Measurements from ENCODE around the gene ZBED2. TPM values are rescaled to one million over a fixed set of nuclear protein-coding genes. Genes with fewer than 3 reads are reported as not detected.

ZBED2 gene
- total RNA-seq, 1 donor from 2014 or later = not detected

DNA sequence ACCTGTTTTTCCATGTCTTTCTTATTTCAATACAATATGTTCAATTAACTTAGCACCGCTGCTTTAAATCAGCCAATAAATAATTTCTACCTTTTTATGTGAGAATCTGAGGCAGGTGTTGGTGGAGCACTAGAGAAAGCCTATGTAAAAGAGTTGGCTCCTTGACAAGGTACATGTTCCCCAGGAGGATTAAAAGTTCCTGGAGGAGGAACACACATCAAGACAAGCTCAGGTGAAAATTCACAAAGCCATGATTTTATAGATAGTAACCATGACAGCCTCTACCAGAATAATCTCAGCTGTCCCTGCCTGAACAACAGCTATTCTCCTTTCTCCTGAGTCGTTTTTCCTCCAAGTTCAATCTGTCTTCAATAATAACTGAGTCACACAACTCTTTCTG is 3.4 kb upstream of the ZBED2 start:
- DNase-seq (ENCODE audit: low spot score) = no peak
- Mint-ChIP-seq H3K36me3 (ENCODE audit: low read depth, unreplicated experiment) (no peaks in the 10 kb centered on the region), H3K4me3 (ENCODE audit: unreplicated experiment) (no peak overlapping the region), H3K4me1 (ENCODE audit: unreplicated experiment) (no peaks in the 10 kb centered on the region), H3K27me3 (ENCODE audit: unreplicated experiment) (peaks cover 1% of the 10 kb centered on the region), H3K9me3 (ENCODE audit: unreplicated experiment) (no peaks in the 10 kb centered on the region), H3K27ac (ENCODE audit: unreplicated experiment) (no peak overlapping the region)
- TF ChIP-seq, protein P1, sequence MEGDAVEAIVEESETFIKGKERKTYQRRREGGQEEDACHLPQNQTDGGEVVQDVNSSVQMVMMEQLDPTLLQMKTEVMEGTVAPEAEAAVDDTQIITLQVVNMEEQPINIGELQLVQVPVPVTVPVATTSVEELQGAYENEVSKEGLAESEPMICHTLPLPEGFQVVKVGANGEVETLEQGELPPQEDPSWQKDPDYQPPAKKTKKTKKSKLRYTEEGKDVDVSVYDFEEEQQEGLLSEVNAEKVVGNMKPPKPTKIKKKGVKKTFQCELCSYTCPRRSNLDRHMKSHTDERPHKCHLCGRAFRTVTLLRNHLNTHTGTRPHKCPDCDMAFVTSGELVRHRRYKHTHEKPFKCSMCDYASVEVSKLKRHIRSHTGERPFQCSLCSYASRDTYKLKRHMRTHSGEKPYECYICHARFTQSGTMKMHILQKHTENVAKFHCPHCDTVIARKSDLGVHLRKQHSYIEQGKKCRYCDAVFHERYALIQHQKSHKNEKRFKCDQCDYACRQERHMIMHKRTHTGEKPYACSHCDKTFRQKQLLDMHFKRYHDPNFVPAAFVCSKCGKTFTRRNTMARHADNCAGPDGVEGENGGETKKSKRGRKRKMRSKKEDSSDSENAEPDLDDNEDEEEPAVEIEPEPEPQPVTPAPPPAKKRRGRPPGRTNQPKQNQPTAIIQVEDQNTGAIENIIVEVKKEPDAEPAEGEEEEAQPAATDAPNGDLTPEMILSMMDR (IDR thresholded peaks at IDR 0.05; ENCODE audit: unreplicated experiment) = no peak

DNA sequence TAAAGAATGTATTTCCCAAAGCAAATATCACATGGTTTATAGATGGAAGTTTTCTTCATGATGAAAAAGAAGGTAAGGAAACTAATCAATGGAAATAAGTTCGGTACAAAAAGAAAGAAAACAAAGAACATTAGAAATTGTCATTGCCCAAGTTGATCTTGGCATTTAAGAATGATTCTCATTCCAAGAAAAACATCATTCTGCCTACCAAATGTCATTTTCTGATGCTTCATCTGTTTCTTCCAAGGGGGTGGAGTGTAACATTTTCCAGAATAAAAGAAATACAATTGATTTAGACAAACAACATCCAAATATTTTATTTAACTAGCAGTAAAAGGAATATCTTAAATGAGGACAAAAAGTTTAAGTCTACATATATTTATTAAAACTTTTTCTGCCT is 3.0 kb upstream of the ZBED2 start:
- Mint-ChIP-seq H3K4me1 (ENCODE audit: unreplicated experiment) (no peaks in the 10 kb centered on the region), H3K27ac (ENCODE audit: unreplicated experiment) (no peak overlapping the region), H3K27me3 (ENCODE audit: unreplicated experiment) (no peaks in the 10 kb centered on the region), H3K36me3 (ENCODE audit: low read depth, unreplicated experiment) (no peaks in the 10 kb centered on the region), H3K9me3 (ENCODE audit: unreplicated experiment) (no peaks in the 10 kb centered on the region), H3K4me3 (ENCODE audit: unreplicated experiment) (no peak overlapping the region)
- TF ChIP-seq, protein P1 (IDR thresholded peaks at IDR 0.05; ENCODE audit: unreplicated experiment) = no peak
- DNase-seq (ENCODE audit: low spot score) = no peak

DNA sequence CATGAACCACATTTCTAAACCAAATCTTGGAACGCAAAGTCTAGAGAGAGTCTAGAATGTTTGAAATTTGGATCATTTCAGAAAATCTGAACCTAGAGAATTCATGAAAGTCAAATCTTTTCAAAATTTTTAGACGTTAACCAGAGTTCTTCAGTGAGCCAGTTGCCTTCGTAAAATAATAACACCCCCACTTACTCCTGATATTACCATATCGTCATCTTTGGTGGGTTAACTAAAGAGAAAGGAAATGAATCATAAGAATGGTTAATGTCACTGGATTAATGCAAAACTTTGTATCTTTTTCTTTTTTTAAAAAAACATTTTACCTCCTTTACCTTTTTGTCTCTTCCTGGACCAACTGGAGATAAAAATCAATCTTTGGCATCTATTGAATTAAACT is 1.2 kb upstream of the ZBED2 start:
- Mint-ChIP-seq H3K36me3 (ENCODE audit: low read depth, unreplicated experiment) (no peaks in the 10 kb centered on the region), H3K27ac (ENCODE audit: unreplicated experiment) (no peak overlapping the region), H3K4me3 (ENCODE audit: unreplicated experiment) (no peak overlapping the region), H3K27me3 (ENCODE audit: unreplicated experiment) (no peaks in the 10 kb centered on the region), H3K9me3 (ENCODE audit: unreplicated experiment) (no peaks in the 10 kb centered on the region), H3K4me1 (ENCODE audit: unreplicated experiment) (no peaks in the 10 kb centered on the region)
- DNase-seq (ENCODE audit: low spot score) = no peak
- TF ChIP-seq, protein P1 (IDR thresholded peaks at IDR 0.05; ENCODE audit: unreplicated experiment) = no peak

DNA sequence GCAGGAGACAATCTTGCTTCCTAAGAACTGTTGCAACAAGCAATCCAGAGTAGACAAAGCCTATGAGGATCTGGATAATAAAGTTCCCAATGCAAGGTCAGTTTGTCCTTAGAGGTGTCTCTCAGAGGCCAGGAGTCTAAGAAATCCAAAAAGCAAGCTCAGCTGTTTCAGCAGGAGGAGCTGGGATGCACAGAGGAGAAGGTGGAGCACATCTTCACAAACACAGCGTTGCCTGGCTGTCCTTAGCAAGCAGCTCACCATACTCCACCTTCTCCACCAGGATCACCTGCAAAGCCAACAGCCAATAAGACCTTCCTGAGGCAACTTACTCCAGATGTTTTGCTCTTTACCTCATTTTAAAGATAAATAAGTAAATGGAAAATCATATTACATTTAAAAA is 365 bp downstream of the ZBED2 start:
- no peaks in the 10 kb centered on the region for H3K36me3 Mint-ChIP-seq (ENCODE audit: low read depth, unreplicated experiment)
- H3K27me3 Mint-ChIP-seq (ENCODE audit: unreplicated experiment) = no peaks in the 10 kb centered on the region
- TF ChIP-seq, protein P1 (IDR thresholded peaks at IDR 0.05; ENCODE audit: unreplicated experiment) = no peak
- DNase-seq (ENCODE audit: low spot score) = no peak
- no peak overlapping the region for H3K27ac Mint-ChIP-seq (ENCODE audit: unreplicated experiment)
- H3K4me1 Mint-ChIP-seq (ENCODE audit: unreplicated experiment) = no peaks in the 10 kb centered on the region
- no peaks in the 10 kb centered on the region for H3K9me3 Mint-ChIP-seq (ENCODE audit: unreplicated experiment)
- no peak overlapping the region for H3K4me3 Mint-ChIP-seq (ENCODE audit: unreplicated experiment)

DNA sequence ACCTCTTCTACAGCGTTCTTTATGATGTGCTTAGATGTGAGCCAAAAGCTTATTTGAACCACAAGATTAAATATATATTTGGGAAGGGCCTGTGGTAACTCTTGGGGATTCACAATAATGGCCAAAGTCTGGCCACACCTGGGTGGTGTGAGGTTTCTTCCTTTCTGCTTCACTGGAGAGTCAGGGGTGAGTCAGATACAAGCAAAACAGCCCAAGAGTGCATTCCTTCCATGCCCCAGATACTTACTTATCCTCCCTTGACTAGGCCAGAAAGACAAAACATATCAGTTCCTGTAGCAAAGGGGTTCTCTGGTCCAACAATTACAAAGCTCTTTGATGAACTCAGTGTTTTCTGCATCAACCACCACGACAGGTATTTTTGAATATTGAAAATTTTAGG is 941 bp downstream of the ZBED2 start:
- no peak for DNase-seq (ENCODE audit: low spot score)
- H3K4me3 Mint-ChIP-seq (ENCODE audit: unreplicated experiment) = no peak overlapping the region

More for the DNA sequence above, 941 bp downstream of the ZBED2 start:
- Mint-ChIP-seq H3K36me3 (ENCODE audit: low read depth, unreplicated experiment) (no peaks in the 10 kb centered on the region), H3K4me1 (ENCODE audit: unreplicated experiment) (no peaks in the 10 kb centered on the region), H3K27ac (ENCODE audit: unreplicated experiment) (no peak overlapping the region), H3K9me3 (ENCODE audit: unreplicated experiment) (no peaks in the 10 kb centered on the region), H3K27me3 (ENCODE audit: unreplicated experiment) (no peaks in the 10 kb centered on the region)
- TF ChIP-seq, protein P1 (IDR thresholded peaks at IDR 0.05; ENCODE audit: unreplicated experiment) = no peak
